HG03103 (cell line): ENCODE results near the gene MACROD2.

Experiments used
- ATAC-seq: cut with Tn5 transposase; IDR thresholded peaks from one replicate; pipeline ENCODE4 v1.9.1; 2021; ENCODE audit warnings: low read depth; ENCODE audit not compliant: unreplicated experiment

The MACROD2 gene

DNA sequence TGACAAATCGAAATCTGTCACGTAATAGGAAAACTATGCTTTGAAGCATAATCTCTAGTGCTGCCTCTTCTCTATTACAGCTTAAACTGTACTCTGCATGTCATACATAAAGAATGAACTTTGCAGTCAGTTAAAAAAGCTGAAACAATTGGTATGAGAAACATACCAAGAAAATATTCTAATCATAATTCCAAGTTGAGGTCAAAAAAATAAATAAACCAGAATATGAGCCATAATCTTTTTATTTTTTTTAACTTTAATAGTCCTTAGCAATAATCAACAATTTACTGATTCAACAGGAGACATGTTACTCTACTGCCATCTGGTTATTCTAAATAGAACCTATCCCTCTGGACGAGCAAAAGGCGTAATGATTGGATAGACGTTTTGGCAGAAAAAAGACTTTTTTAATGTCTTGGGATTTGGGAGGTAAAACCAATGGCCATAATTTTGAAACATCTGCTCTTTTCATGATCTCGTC lies 566.5 kb downstream of the MACROD2 start:
- ATAC-seq = no peak

- no peak for ATAC-seq
Observed at GRCh38 chr20:14562981-14563380, 567.7 kb downstream of the MACROD2 start.

- no peak for ATAC-seq
Observed at GRCh38 chr20:14566505-14566904, 571.2 kb downstream of the MACROD2 start.

DNA sequence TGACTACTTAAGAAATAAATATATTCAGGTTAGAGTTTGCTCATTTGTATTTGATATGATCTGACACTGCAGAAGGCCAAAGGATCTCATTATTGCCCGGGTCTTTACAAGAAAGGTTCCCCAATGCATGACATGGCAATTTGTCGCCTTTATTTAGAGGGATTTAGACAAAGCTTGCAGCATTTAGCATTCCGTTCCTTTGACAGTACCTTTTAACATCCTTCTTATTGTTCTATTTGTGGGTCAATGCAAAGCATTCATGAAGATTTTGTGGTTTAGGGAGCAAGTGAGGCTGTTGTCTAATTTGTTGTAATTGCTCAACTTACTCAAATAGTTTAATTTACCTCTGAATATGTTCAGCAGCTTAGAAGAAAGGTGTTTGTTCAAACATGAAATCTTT lies 572.9 kb downstream of the MACROD2 start:
- ATAC-seq = no peak

DNA sequence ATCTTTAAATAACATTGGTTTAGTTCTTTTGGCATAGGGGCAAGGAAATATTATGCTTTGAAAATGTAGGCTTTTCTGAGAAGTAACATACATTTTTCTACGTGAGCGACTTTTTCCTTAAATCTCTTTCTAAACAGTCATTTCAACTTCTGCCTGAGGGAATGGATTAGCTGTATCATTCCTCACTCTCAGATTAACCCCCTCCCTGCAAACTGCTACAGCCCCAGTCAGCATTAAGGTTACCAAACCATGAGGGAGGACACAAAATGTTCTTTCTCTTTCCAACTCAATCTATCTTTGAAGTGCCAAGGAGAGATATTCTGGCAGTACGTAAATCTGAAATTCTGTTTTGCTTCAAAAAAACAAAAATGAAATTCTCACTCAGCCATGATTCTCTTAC lies 573.4 kb downstream of the MACROD2 start:
- ATAC-seq = no peak

DNA sequence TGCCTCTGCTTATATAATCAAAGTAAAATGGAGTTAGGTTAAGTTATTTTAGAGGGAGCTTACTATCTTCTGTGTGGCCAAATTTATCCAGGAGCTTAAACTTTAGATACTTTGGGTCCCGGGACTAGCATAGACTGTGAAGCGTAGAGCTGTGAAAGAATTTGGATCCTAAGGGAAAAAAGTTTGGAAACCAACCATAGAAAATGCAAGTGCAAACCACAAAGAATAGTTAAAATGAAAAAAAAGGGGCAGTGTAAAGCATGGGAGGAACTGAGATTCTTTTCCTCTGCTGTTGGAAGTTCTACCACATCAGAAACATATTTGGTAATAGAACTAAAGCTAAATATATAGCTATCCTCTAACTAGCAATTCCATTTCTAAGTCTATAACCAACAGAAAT lies 574.3 kb downstream of the MACROD2 start:
- ATAC-seq = no peak

DNA sequence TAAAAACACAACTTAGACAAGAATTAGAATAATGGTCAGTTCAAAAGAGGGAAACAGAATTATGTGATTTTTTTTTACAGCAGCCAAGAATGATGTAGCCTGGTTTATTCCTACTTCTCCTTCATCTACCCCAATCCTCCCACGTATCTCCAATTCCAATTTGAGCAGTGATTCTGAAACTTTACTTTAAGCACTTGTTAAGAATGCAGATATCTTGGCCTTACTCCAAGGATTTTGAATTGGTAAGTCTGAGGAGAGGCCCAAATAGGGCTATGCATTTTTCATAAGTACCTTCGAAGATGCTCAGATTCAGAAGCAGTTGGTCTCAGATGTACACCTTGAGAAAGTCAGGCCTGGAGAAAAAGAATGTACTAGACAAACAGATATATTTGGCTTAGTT lies 575.5 kb downstream of the MACROD2 start:
- no peak for ATAC-seq

GRCh38 chr20:14573676-14574075 lies 578.4 kb downstream of the MACROD2 start:
- ATAC-seq = no peak

GRCh38 chr20:14576196-14576877 lies 581.0 kb downstream of the MACROD2 start:
- no peak for ATAC-seq

GRCh38 chr20:14580418-14581074 lies 585.2 kb downstream of the MACROD2 start:
- no peak for ATAC-seq

DNA sequence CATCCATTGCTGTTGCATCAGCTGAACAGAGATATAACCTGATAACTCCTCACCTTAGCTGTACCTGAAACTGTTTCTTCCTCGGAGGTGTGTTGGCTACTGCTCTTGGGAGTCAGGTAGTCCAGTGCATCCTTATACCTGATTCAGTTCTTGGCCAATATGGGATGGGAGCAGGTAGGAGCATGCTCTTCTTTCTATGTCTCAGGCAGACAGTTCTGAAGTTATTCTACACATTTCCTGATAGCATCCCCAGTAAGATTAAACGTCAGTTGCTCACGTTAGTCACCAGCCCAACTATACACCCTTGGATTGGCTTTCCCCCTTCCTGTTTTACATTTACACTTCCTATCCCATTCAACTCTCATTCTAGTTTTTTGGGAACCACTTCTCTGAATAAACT lies 586.4 kb downstream of the MACROD2 start:
- no peak for ATAC-seq

DNA sequence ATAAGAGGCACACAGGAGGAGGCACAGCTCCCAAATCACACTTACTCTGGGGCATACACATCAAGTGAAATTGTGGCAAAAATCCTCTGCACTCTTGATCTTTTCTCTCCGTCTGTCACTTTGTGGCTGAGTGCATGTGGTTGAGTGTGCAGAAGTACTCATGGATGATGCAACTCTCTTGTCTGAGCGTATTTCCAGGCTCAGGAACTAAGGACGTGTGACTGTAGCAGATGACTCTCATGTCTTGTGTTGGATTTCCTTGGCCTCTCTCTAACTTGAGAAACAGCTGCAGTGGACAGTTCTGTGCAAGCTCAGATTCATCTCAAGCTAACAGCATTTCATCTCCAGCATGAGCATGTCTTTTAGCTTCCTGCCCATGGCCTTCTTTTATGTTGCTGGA lies 587.5 kb downstream of the MACROD2 start:
- no peak for ATAC-seq

- ATAC-seq = no peak
Observed at GRCh38 chr20:14583413-14583812, 588.1 kb downstream of the MACROD2 start.

GRCh38 chr20:14589383-14589782 lies 594.1 kb downstream of the MACROD2 start:
- ATAC-seq = no peak

- ATAC-seq = no peak
Observed at GRCh38 chr20:14595051-14595450, 599.7 kb downstream of the MACROD2 start.

DNA sequence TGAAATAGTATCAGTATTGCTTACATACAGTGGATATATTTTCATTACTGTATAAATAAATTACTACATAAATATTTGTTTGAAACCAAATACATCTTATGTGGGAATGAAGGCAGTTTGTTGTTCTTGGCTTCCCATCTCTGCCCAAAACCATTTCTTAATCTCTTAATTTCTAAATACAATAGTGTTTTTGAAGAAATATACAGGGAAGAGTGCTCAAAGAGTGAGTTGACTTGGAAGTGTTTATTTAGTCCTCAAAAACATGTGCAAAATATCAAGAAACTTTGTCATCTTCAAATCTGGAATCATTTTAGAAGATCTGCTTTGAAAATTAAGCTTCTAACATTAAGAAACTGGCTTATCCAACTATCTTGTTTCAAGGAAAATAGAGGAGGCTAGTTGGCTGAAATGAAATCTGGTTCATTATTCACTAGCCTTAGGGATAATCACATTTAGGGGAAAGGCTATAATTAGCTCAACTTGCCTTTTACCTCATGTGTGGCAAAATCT lies 601.9 kb downstream of the MACROD2 start:
- ATAC-seq = no peak

DNA sequence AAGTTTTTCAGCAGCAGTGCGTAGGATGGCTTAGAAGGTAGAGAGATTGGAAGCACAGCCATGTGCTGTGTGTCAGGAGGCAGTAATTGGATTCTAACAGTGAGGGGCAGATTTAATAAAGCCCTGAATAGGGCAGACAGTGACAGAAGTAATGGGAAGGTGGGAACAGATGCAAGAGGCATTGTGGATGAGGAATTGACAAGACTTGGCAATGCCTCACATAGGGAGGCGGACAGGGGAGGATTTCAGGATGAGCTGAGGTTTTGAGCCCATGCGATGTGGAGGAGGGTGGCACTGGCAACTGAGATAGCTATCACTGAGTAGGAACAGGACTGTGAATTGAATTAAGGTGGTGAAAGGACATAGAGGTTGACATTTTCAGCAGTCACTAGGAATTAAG lies 604.3 kb downstream of the MACROD2 start:
- no peak for ATAC-seq

- ATAC-seq = no peak
Observed at GRCh38 chr20:14600527-14600926, 605.2 kb downstream of the MACROD2 start.

DNA sequence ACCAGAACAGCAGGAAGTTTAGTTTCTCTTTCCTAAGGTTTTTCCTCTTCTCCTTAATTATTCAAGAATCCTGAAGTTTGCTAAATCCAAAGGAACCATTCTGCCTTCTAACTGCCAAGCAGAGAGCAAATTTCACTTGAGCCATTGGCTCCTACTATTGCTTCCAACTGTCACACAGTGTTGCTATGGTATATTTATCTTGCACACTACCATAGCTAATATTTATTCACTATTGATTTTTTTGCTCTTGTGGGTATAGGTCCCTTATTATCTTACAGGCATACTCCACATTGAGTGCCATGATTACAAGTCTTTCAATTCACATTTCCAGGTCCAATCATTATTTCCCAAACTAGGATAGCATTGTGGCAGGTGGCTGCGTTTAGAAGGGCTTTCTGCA lies 608.8 kb downstream of the MACROD2 start:
- no peak for ATAC-seq

GRCh38 chr20:14609328-14610221 lies 614.3 kb downstream of the MACROD2 start:
- no peak for ATAC-seq

DNA sequence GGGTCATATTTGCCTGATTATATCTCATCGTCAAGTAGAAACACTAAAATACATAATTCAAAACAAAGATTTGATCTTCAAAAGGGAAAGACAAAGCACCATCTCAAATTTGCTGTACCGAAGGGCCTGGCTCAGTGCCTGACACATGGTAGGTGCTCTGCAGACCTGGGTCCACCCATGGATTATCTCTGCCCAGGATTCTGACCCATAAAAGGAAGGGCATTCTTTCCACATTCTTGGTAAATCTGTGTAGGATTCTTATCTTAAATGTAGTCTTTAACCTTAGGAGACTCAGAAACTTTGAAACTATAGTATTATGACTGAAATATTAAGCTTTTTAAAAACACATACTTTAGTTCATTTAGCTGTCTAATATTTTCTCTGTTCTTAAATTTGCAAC lies 616.2 kb downstream of the MACROD2 start:
- no peak for ATAC-seq
